Activated T-cell treated with anti-CD3 and anti-CD28 coated beads for 4 hours (primary cell): ENCODE measurements around the gene KIF13A.
"Not testable (repeated sequence)": the region's sequence is repeated elsewhere in the genome, so short reads cannot be mapped to it uniquely, and the experiment has no call there.

ENCODE experiments used
- DNase-seq: peaks from one replicate; pipeline ENCODE4 v3.0.0-alpha.2; 2020

The KIF13A gene

GRCh38 chr6:17894191-17894590 lies 93.2 kb downstream of the KIF13A start:
- no peak for DNase-seq

DNA sequence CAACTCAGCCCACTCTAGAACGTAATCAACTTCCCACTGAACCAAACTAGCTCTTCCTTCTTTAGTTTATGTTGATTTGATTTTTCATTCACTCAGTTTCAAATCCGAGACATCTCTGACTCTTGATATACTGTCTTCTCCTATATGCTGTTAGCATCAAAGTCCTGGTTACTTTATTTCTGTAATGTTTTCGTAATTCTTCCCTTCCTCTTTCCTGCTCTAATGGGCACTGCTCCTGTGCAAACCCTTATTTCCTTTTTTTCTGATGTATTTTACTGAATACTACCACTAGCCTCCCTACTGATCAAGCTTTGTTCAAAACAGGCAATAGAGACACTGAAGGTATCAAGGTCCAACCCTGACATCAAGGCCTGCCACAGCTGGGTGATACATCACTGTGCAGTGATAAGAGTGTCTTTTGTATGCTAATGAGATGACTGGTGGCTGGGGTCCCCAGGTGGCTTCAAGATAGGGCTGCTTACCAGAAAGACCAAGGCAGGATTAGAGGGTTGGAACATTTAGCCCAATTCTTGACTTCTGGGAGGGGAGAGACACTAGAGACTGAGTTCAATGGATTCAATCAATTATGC lies 95.2 kb downstream of the KIF13A start:
- no peak for DNase-seq

DNA sequence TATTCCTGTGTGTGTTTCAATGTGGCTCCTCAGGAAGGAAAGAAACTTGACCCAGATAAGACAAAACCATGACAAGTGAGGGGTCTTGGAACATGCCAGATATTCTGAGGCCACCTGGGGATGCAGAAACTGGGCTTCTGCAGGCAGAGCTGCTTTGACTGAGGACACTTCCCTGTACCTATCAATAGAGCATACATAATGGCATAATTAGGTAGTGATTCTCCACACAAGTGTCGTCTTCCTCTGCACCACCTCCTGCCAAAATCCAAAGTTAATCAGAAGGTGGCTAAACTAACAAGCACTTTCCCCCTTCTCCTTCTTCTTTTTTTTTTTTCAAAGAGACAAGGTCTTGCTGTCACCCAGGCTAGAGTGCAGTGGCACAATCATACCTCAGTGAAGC lies 97.1 kb downstream of the KIF13A start:
- no peak for DNase-seq

DNA sequence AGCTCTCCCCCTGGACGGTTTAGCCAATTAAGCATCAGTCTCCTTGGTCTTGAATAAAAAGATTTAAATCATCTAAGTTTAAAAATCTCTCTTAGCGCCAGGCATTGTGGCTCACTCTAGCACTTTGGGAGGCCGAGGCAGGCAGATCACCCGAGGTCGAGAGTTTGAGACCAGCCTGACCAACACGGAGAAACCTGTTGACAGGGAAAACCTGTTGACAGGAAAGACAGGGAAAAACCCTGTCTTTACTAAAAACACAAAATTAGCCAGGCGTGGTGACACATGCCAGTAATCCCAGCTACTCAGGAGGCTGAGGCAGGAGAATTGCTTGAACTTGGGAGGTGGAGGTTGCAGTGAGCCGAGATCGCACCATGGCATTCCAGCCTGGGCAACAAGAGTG lies 97.7 kb downstream of the KIF13A start:
- DNase-seq: not testable (repeated sequence)

GRCh38 chr6:17886891-17887290 lies 100.5 kb downstream of the KIF13A start:
- DNase-seq: no peak

GRCh38 chr6:17885889-17886576 lies 101.4 kb downstream of the KIF13A start:
- DNase-seq: no peak

DNA sequence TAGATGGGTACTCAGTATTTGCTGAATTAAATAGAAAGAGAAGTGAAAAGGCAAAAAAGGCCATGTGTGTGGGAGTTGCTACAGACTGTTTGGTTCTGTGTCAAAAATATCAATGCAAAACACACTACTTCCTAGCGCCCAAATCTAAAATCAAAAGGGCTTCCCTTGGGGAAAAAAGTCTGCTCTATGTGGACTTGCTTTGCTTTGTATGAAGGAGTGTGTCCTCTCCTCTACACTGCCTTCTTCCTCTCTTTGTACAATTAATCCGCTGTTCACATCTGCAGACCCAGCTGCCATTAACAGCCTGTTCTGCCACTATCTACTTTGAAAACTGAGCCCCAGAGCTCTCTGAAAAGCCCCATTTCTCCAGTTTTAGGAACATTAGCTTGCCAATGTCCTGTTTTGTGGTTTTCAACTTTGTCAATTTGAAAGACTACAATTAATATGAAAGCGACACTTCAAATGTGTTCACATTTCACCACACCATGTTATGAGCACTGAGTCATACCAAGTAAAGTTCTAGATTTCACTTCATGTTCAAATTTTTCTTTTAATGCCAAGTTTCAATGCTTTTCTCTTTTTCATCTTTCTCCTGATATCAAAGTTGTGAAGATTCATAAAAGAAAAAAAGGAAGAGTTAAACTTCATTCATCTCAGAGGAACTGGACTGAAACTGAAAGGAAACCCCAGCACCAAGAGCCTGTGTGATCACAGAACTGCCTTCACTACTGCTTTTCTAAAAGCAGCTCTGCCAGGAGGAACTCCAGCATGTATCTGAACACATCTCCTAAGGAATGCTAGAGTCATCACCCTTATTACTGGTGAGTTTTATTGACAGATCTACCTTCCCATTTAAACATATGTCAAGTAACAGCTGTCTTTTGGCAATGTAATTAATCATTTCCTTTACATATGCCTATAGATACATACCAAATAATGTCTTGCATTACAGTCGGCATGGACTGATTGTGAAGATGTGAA lies 102.6 kb downstream of the KIF13A start:
- DNase-seq: no peak

- no peak for DNase-seq
Observed at GRCh38 chr6:17883665-17884497, 103.6 kb downstream of the KIF13A start.

DNA sequence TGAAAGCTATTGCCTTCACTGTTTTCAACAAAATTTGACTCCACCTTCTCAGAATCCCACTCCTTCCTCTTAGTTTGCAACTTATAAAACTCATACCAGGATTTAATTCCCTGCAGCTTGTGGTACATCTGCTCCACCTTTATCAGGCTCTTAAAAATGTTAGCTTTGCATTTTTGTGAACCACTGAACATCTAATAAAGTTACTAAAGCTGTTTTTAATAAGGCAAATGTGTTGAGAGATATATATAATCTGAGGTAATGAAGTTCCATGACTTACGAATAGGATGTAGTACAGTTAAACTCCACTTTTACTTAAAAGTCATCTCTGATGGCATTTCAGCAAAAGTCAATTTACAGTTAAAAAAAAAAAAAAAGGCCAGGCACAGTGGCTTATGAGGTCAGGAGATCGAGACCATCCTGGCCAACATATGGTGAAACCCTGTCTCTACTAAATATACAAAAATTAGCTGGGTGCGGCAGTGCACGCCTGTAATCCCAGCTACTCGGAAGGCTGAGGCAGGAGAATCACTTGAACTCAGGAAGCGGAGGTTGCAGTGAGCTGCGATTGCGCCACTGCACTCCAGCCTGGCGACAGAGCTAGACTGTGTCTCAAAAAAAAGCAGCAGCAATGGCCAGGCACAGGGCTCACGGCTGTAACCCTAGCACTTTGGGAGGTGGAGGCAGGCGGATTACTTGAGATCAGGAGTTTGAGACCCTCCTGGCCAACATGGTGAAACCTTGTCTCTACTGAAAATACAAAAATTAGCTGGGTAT lies 106.2 kb downstream of the KIF13A start:
- no peak for DNase-seq

DNA sequence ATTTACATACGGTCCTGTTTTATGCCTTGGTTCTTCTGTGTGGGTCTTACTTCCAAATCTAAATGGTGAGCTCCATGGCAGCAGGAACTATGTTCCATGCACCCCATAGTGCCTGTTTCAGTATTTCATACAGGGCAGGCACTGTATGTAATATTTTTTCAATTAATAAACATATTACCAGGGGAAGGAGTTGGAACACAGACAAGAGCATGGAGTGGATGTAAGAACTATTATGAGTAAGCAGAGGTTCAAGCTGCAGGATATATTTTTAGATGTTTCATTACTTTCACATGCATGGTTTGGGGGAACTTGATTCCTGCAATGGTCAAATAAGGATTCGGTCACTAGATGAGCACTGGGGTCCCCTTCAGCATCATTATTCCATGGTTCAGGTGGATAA lies 108.3 kb downstream of the KIF13A start:
- no peak for DNase-seq

DNA sequence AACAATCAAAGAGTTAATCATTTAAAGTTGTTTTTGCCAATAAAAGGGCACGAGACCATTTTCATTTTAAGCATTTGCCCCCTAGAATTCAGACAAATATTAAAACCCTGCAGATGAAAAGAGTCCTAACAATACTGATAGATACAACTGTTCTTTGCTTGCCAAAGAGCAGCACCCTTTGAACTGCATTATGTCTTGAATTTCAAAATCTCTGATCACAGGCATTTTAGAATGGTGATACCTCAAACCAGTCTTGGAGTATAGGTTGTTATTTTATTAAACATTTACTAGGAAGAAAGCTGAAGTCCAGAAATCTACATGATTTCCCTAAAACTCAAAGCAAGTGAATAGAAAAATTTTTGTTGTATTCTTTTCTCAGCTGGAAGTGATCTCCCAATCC lies 108.7 kb downstream of the KIF13A start:
- no peak for DNase-seq

GRCh38 chr6:17877895-17878440 lies 109.5 kb downstream of the KIF13A start:
- no peak for DNase-seq

DNA sequence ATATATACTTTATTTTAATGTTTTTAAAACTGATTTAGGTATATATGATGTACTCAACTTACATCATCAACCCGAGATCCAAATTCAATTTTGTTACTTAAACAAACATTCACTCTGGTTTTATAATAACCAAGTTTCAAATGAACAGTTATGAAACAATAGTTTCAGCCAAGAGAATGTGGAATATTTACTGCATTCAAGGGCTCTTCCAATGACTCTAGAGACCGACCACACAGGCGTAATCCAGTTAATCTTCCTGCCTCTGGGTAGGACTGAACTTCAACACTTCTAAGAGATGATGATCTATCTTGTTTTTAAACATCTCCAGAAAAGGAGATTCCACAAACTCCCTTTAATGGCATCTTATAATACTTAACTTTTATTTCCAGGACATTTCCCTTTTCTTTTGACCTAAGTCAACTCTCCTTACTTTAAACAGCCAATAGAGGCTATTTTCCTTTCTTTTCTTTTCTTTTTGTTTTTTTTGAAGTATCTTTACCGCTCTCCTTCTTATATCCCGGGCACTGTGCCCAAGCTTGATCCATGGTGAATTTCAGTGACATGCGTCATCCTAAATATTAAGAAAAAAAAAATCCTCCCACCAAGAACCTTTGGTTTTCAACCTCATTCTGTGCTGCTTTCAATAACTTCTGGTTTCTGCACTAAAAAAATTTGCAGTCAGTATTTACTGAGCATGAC lies 110.1 kb downstream of the KIF13A start:
- no peak for DNase-seq

DNA sequence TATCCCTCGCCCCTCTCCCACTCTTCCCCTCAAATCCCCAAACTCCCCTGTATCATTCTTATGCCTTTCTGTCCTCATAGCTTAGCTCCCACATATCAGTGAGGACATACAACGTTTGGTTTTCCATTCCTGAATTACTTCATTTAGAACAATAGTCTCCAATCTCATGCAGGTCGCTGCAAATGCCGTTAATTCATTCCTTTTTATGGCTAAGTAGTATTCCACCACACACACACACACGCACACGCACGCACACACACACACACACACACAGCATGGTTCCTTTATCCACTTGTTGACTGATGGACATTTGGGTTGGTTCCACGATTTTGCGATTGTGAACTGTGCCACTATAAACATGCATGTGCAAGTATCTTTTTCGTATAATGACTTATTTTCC lies 112.7 kb downstream of the KIF13A start:
- no peak for DNase-seq

- no peak for DNase-seq
Observed at GRCh38 chr6:17872908-17873307, 114.5 kb downstream of the KIF13A start.

GRCh38 chr6:17871836-17872235 lies 115.6 kb downstream of the KIF13A start:
- DNase-seq: no peak

GRCh38 chr6:17871189-17871519 lies 116.3 kb downstream of the KIF13A start:
- no peak for DNase-seq

DNA sequence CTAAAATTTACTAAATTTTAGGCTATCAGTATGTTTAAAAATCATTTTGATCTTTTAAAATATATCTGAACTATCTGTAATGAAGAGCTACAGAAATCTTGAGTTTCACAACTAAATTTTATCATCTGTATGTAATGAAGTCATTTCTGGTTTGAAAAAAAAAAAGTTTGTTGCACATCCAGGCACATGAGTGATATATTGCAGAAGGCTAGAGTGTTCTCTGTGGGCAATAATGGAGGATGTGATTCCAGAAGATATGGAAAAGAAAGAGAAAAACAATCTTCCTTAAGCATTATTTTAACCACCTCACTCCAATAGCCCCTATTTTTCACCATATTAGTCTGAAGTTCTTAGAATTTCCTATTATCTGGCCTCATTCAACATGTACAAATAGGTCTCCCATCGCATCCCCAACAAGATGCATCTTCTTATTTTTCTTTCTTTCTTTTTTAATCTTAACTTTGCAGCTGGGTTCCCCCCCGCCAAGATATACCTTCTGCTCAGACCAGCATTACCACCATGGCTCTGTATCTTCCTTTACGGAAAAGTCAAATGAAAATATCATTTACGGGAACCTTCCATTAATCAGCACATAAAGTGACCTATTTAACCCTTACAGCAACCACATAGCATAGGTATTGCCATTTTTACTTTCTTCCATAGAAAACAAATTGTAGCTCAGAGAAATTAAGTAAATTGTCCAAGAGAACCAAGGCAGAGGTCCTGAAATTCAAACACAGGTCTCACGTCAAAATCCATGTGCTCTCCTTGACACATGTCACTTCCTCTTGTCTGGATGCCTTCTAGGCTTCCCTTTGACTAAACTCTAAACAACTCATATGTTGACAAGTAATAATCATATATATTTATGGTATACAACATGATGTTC lies 116.9 kb downstream of the KIF13A start:
- DNase-seq: no peak

- no peak for DNase-seq
Observed at GRCh38 chr6:17869753-17870050, 117.7 kb downstream of the KIF13A start.

DNA sequence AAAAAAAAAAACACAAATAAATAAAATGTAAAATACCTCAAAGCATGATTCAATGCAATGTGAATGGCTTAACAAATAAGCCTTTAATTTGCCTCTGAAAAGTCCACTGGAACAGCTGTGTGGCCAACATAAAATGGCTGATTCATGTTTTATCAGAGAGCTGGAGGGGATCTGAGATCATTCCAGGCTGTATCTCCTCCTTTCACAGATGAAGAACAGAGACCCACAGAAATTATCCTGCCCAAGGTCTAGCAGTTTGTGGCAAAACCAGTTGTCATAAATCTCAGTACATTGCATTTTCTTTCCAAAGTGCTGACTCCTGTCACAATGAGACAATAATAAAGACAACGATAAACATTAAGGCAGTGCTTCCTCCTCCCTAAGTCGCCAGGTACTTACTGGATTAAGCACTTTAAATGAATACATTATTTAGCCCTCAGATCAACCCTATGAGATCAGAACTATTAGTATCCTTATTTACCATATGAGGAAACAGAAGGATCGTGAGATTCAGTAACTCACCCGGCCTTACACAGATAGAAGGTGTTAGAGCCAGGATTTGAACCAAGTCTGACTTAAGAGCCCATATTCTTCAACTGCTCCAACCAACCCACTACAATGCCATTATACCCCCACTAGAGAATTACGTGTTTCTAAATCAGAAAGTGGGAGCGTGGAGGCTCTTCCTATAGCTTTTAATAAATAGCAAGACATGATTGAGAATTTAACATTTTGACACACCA lies 118.3 kb downstream of the KIF13A start:
- DNase-seq: no peak
